CD4-positive, CD25-positive, alpha-beta regulatory T cell (primary cell): Measurements from ENCODE around the gene TXNDC9. TPM values are rescaled to one million over a fixed set of nuclear protein-coding genes. Genes with fewer than 3 reads are reported as not detected.
"Not testable (repeated sequence)": the region's sequence is repeated elsewhere in the genome, so short reads cannot be mapped to it uniquely, and the experiment has no call there.

ENCODE experiments used
- ATAC-seq, 2 donors: fragments of 150-1000 bp; cut with Tn5 transposase; one replicate each; pipeline ENCODE4 v1.10.0; 2021; ENCODE audit warnings: low read depth in 2 of 2, moderate number of reproducible peaks in 2 of 2, moderate library complexity in 1 of 2
- DNase-seq, 3 donors: peaks; one replicate each; pipeline versions ENCODE4 v3.0.0 to v3.0.0-alpha.2; 2012 to 2022; ENCODE audit warnings: mixed read lengths in 1 of 3
- H3K27ac ChIP-seq: one replicate; pipeline ENCODE4 v1.7.0; 2013; ENCODE audit warnings: mild to moderate bottlenecking, low read length; ENCODE audit not compliant: insufficient read depth, poor library complexity, severe bottlenecking
- H3K27me3 ChIP-seq: one replicate; pipeline ENCODE4 v1.7.0; 2013; ENCODE audit warnings: low read length; ENCODE audit not compliant: control insufficient read depth, insufficient read depth
- H3K36me3 ChIP-seq: one replicate; pipeline ENCODE4 v1.7.0; 2013; ENCODE audit warnings: mild to moderate bottlenecking, low read length, moderate library complexity; ENCODE audit not compliant: control insufficient read depth, insufficient read depth
- H3K4me1 ChIP-seq: 2 replicates; pipeline ENCODE4 v1.7.0; 2013; ENCODE audit warnings: mild to moderate bottlenecking, low read length; ENCODE audit not compliant: insufficient read depth, control insufficient read depth, poor library complexity, severe bottlenecking
- H3K4me3 ChIP-seq: one replicate; pipeline ENCODE4 v1.7.0; 2013; ENCODE audit warnings: low read depth, mild to moderate bottlenecking, low read length, moderate library complexity
- H3K9me3 ChIP-seq, 2 experiments: 1 replicate in 1 of 2; 2 replicates in 1 of 2; pipeline ENCODE4 v1.7.0; 2013; ENCODE audit warnings: low read length in 2 of 2, mild to moderate bottlenecking in 1 of 2, moderate library complexity in 1 of 2; ENCODE audit not compliant: control insufficient read depth in 2 of 2
- H3K27ac Mint-ChIP-seq, 3 donors: one replicate each; pipeline ENCODE4 v1.8.0; 2020 to 2022; ENCODE audit warnings: mild to moderate bottlenecking in 3 of 3, mixed read lengths in 3 of 3, moderate library complexity in 2 of 3
- H3K27me3 Mint-ChIP-seq: one replicate; pipeline ENCODE4 v1.8.0; 2022; ENCODE audit warnings: mild to moderate bottlenecking, mixed read lengths
- H3K36me3 Mint-ChIP-seq: one replicate; pipeline ENCODE4 v1.8.0; 2020; ENCODE audit warnings: mixed read lengths
- H3K4me1 Mint-ChIP-seq, 4 donors: one replicate each; pipeline ENCODE4 v1.8.0; 2020 to 2022; ENCODE audit warnings: mixed read lengths in 4 of 4, mild to moderate bottlenecking in 1 of 4
- H3K4me3 Mint-ChIP-seq, 4 donors: one replicate each; pipeline ENCODE4 v1.8.0; 2020 to 2022; ENCODE audit warnings: mild to moderate bottlenecking in 4 of 4, mixed read lengths in 4 of 4, moderate library complexity in 3 of 4
- H3K9me3 Mint-ChIP-seq, 7 donors: one replicate each; pipeline ENCODE4 v1.8.0; 2020 to 2022; ENCODE audit warnings: mixed read lengths in 7 of 7, mild to moderate bottlenecking in 3 of 7, moderate library complexity in 2 of 7
- polyA plus RNA-seq, 4 donors: library from polyadenylated mRNA; unstranded; fragments of 300-500 nt; fragmentation: Illumina TruSeq; gene quantifications; one replicate each; pipeline ENCODE4 v1.2.3, GENCODE V29; 2021
- total RNA-seq: library from RNA; stranded (reverse); gene quantifications from one replicate; pipeline ENCODE4 v1.2.3, GENCODE V29; 2022

TXNDC9 gene
- total and polyA plus RNA-seq, 5 donors from 2014 or later: 15.1 to 83.6 (median 69.7) TPM

DNA sequence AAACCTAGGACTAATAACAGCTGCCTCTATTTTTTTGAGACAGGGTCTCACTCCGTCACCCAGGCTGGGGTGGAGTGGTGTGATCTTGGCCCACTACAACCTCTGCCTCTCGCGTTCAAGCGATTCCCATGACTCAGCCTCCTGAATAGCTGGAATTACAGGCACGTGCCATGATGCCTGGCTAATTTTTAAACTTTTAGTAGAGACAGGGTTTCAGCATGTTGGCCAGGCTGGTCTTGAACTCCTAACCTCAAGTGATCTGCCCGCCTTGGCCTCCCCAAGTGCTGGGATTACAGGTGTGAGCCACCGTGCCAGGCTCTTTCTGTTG, 18.3 kb downstream of the TXNDC9 start:
- H3K9me3 ChIP-seq, H3K27me3 ChIP-seq, H3K27ac Mint-ChIP-seq, H3K27me3 Mint-ChIP-seq, ATAC-seq, H3K9me3 Mint-ChIP-seq, H3K4me1 ChIP-seq, H3K27ac ChIP-seq, H3K4me3 ChIP-seq, DNase-seq, H3K4me3 Mint-ChIP-seq: not testable (repeated sequence)
- Mint-ChIP-seq H3K4me1 (peaks cover 0 to 13% (median 5%) of the 10 kb centered on the region in 4 donors), H3K36me3 (peaks cover 41% of the 10 kb centered on the region)
- peaks cover 55% of the 10 kb centered on the region for H3K36me3 ChIP-seq

- Mint-ChIP-seq H3K27me3 (no peaks in the 10 kb centered on the region), H3K9me3 (peaks cover 0 to 7% (median 0%) of the 10 kb centered on the region in 7 donors), H3K27ac (no peak overlapping the region), H3K4me3 (no peak overlapping the region), H3K36me3 (peaks cover 41% of the 10 kb centered on the region), H3K4me1 (peaks cover 0 to 13% (median 5%) of the 10 kb centered on the region in 4 donors)
- DNase-seq (no peak), ATAC-seq (no peak)
- H3K27me3 ChIP-seq: no peaks in the 10 kb centered on the region
- no peaks in the 10 kb centered on the region for H3K9me3 ChIP-seq
- H3K27ac ChIP-seq: no peak overlapping the region
- no peaks in the 10 kb centered on the region for H3K4me1 ChIP-seq
- no peak overlapping the region for H3K4me3 ChIP-seq
- peaks cover 51% of the 10 kb centered on the region for H3K36me3 ChIP-seq
Observed at GRCh38 chr2:99317161-99317872, 18.8 kb downstream of the TXNDC9 start.

- not testable (repeated sequence) for H3K36me3 ChIP-seq, H3K4me3 ChIP-seq, H3K9me3 ChIP-seq, H3K4me3 Mint-ChIP-seq, H3K9me3 Mint-ChIP-seq, H3K27ac ChIP-seq, H3K27me3 Mint-ChIP-seq, H3K27ac Mint-ChIP-seq, H3K4me1 Mint-ChIP-seq, H3K27me3 ChIP-seq, ATAC-seq, DNase-seq, H3K4me1 ChIP-seq
- peaks cover 23% of the 10 kb centered on the region for H3K36me3 Mint-ChIP-seq
Observed at GRCh38 chr2:99301097-99301496, 35.0 kb downstream of the TXNDC9 start, which contains the start of gene LYG1. Gene LYG1, minus strand, starts transcription at chr2:99301197. Its CDS starts 5,527 bp downstream, at chr2:99295670.

DNA sequence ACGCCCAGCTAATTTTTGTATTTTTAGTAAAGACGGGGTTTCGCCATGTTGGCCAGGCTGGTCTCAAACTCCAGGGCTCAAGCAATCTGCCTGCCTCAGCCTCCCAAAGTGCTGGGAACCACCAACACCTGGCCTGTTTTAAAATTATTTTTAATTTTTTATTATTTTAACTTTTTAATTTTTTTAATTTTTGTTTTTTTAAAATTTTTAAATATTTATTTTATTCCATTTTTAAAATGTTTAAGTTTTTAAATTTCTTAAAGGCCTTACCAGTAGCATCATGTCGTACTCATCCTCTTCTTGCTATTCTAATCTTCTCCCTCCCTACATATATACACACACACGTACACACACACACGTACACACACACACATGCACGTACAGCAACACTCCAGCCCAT, 36.6 kb downstream of the TXNDC9 start:
- H3K9me3 ChIP-seq: no peaks in the 10 kb centered on the region
- H3K27me3 ChIP-seq: no peaks in the 10 kb centered on the region
- Mint-ChIP-seq H3K4me1 (no peaks in the 10 kb centered on the region), H3K36me3 (peaks cover 20% of the 10 kb centered on the region), H3K9me3 (peaks cover 0 to 3% (median 0%) of the 10 kb centered on the region in 7 donors), H3K4me3 (no peak overlapping the region), H3K27ac (no peak overlapping the region), H3K27me3 (no peaks in the 10 kb centered on the region)
- H3K27ac ChIP-seq: no peak overlapping the region
- no peak overlapping the region for H3K4me3 ChIP-seq
- H3K4me1 ChIP-seq: no peaks in the 10 kb centered on the region
- no peaks in the 10 kb centered on the region for H3K36me3 ChIP-seq
- ATAC-seq: no peak
- DNase-seq: no peak

DNA sequence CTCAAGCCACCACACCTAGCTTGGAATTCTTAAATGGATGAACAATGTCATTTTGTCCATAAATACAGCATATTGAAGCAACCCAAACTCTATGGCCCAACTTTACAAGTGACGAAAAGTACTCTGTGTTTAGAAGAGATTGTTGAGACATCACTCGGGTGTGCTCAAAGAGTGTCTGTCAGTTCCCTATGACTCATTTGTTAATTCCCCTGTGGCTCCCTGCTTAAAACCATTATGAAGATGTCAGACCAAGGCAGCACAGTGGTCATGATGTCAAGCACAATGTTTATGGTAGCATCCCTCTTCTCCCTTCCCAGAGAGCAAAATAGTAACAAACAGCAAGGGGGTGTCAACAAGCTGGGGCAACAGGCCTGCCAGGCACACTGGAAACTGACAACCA, 38.1 kb downstream of the TXNDC9 start:
- Mint-ChIP-seq H3K27me3 (no peaks in the 10 kb centered on the region), H3K4me1 (no peaks in the 10 kb centered on the region), H3K9me3 (peaks cover 0 to 3% (median 0%) of the 10 kb centered on the region in 7 donors), H3K4me3 (no peak overlapping the region), H3K36me3 (peaks cover 14% of the 10 kb centered on the region), H3K27ac (no peak overlapping the region)
- H3K27me3 ChIP-seq: no peaks in the 10 kb centered on the region
- no peak overlapping the region for H3K27ac ChIP-seq
- H3K4me1 ChIP-seq: no peaks in the 10 kb centered on the region
- H3K36me3 ChIP-seq: no peaks in the 10 kb centered on the region
- H3K9me3 ChIP-seq: no peaks in the 10 kb centered on the region
- no peak for ATAC-seq
- DNase-seq: no peak
- H3K4me3 ChIP-seq: no peak overlapping the region

- Mint-ChIP-seq H3K4me3 (no peak overlapping the region), H3K27ac (no peak overlapping the region), H3K27me3 (no peaks in the 10 kb centered on the region), H3K36me3 (peaks cover 24% of the 10 kb centered on the region), H3K9me3 (peaks cover 0 to 2% (median 0%) of the 10 kb centered on the region in 7 donors), H3K4me1 (no peaks in the 10 kb centered on the region)
- H3K4me1 ChIP-seq: no peaks in the 10 kb centered on the region
- no peak overlapping the region for H3K4me3 ChIP-seq
- ATAC-seq (no peak), DNase-seq (no peak)
- H3K27ac ChIP-seq: no peak overlapping the region
- peaks cover 3% of the 10 kb centered on the region for H3K36me3 ChIP-seq
- no peaks in the 10 kb centered on the region for H3K27me3 ChIP-seq
- no peaks in the 10 kb centered on the region for H3K9me3 ChIP-seq
Observed at GRCh38 chr2:99285526-99285925, 50.6 kb downstream of the TXNDC9 start.

GRCh38 chr2:99279969-99280695, 56.0 kb downstream of the TXNDC9 start:
- H3K36me3 Mint-ChIP-seq: peaks cover 23% of the 10 kb centered on the region
- Histone ChIP-seq H3K4me3 (no peak overlapping the region), H3K27me3 (no peaks in the 10 kb centered on the region), H3K4me1 (no peaks in the 10 kb centered on the region), H3K9me3 (no peaks in the 10 kb centered on the region), H3K27ac (no peak overlapping the region), H3K36me3 (no peaks in the 10 kb centered on the region)
- no peak overlapping the region for H3K27ac Mint-ChIP-seq
- peaks cover 0 to 15% (median 0%) of the 10 kb centered on the region in 7 donors for H3K9me3 Mint-ChIP-seq
- no peak for ATAC-seq
- H3K27me3 Mint-ChIP-seq: no peaks in the 10 kb centered on the region
- no peak for DNase-seq
- H3K4me3 Mint-ChIP-seq: no peak overlapping the region
- no peaks in the 10 kb centered on the region for H3K4me1 Mint-ChIP-seq
